HG03108 (cell line): ENCODE data around the gene PPY.
"Not testable (repeated sequence)": the region's sequence is repeated elsewhere in the genome, so short reads cannot be mapped to it uniquely, and the experiment has no call there.

ENCODE experiments used
- ATAC-seq: cut with Tn5 transposase; IDR thresholded peaks from one replicate; pipeline ENCODE4 v1.9.1; 2021; ENCODE audit warnings: moderate library complexity; ENCODE audit not compliant: unreplicated experiment

The PPY gene

DNA sequence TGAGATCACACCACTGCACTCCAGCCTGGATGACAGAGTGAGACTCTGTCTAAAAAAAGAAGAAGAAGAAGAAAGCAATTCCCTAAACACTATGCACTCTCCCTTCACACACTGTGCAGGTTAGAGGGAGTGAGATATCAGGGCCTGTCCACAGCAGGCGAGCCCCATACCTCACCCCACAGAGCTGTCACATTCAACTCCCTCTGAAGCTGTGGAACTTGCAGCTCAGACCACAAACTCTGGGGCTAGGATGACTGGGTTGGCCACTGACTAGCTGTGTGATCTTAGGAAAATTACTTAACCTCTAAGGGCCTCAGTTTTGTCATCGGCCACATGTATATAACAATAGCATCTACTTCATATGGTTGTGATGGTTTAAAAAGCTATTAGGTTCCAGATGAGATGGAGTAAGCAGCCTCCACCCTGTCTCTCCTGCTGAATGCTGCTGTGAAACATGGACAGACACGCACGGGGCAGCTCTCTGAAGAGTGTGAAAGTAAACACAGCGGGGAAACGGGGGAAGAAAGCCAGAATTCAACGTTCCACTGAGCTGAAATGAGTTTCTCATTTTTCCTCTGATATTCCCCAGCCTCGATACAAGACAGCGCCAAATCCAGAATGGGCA, 25.1 kb upstream of the PPY start:
- no peak for ATAC-seq

DNA sequence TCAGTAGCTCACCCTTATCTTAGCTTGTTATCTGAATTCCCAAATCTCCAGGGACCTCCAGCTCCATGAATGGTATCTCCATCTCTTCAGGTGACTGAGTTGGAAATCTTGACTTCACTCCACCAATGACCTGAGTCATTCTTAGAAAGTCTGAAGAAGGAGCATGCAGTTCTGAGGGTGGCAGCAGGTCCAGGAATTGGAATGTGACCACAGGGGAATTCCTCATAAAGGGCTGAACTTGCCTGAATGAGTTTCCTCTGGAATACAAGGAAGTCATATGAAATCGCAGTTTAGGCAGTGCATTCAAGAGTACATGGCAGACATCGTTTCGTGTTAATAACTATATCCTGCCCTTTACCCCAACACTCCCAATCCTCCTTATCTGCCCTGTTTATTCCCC, 24.0 kb upstream of the PPY start:
- no peak for ATAC-seq

DNA sequence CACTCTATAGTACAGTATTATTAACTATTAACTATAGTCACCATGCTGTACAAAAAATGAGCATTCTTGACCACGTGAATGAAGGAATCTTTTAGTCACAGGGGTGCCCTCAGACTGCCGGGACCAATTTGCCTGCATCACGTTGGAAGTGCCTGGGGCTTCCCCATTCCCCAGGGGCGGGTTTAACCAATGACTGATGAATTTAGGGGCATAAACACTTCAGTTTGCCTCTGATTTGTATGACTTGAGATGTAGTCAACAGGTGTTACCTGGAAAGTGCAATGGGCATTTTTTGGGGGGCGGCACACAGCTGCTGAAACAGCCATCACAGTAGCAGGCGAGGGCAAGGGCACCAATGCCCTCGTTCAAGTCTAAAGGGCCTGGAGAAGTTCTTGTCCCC, 20.2 kb upstream of the PPY start:
- ATAC-seq = no peak

DNA sequence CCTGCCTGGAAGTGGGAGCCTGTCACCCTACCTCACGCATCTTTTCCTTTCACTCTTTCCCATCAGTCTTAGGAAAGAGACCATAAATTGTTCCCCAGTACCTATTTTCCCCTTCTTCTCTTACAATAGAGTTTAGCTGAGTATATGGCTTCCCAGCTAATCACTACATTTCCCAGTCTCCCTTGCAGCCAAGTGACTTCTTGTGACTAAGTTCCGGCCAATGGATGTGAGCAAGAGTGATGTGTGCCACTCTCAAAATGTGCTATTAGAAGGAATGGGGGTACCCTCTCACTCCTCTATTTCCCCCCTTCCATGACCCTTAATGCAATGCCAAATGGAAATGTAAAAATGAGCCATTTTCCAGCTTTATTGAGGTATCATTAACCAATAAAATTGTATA, 19.7 kb upstream of the PPY start:
- ATAC-seq = no peak

DNA sequence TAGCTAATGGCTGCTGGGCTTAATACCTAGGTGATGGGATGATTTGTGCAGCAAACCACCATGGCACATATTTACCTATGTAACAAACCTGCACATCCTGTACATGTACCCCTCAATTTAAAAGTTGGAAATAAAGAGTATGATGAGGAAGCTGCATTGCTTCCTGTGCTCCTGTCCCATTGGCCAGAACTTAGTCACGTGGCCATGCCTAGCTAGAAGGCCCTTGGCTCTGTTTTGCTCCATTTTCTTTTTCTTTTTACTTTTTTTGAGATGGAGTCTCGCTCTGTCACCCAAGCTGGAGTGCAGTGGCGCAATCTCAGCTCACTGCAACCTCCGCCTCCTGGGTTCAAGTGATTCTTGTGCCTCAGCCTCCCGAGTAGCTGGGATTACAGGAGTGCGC, 19.0 kb upstream of the PPY start:
- ATAC-seq = not testable (repeated sequence)

DNA sequence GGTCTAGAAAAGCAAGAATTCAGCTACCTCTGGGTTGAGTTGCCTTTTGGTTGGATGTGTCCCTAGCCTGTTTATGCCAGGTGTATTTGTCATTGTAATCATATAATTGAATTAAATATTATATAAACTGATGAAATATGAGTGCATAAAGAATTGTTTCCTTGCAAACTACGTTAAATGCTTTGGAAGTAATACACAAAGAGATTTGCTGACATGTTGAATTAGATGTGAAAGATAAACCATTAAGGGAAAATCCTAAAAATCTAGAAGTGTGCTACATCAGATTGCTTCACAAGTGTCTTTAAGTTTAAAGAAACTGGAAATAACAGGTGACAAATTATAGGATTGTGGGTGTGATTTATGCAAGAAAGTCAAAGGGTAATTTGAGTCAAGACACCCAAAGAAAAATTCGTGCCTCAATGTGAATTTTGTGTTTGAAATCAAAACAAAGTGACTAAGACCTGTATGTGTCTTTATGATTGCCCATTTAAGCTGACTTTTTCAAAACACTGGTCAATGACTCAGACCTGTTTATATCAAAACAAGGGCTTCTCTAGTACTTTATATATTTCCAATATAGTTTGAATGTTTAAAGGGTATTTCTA, 16.6 kb upstream of the PPY start:
- no peak for ATAC-seq

DNA sequence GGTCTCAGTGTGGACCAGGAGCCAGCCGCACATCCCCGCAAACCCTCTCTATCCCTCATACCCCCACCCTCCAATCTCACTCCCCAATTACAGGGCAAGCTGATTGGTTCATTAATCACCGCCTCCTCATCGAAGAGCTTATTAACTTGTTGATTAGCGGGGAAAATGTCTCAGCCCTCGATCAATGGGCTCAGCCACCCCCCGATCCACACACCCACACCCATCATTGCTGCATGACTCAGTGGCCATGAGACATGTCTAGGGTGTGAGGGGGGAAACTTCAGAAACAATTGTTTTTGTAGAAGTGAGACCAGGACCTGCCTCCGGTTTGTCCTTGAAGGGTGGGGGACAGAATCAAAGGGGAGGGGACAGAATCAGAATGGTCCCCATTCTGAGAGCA, 13.9 kb upstream of the PPY start:
- ATAC-seq = no peak

DNA sequence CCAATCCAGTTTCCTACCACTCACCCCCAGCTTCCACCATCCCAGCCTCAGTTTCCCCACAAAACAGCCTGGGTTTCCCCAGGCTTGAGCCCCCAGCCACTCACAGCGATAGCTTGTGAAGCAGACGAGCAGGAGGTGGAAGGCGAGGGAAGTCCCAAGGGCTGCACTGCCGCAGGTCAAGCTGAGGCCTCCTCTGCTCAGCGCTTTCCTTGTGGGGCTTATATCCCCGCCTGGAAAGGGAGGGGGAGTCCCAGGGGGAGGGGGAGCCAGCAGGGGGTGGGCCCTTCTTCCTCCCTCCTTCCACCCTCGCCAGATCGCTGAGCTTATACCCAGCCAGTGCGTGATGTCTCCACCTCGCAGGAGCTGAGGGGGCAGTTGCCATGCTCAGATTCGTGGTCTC, 11.5 kb upstream of the PPY start, which contains the start of gene PYY:
TSS of gene PYY (minus strand) at position 195 of the 400 bp plus-strand sequence. CDS start 457 bp downstream, outside the sequence.
- ATAC-seq = no peak

DNA sequence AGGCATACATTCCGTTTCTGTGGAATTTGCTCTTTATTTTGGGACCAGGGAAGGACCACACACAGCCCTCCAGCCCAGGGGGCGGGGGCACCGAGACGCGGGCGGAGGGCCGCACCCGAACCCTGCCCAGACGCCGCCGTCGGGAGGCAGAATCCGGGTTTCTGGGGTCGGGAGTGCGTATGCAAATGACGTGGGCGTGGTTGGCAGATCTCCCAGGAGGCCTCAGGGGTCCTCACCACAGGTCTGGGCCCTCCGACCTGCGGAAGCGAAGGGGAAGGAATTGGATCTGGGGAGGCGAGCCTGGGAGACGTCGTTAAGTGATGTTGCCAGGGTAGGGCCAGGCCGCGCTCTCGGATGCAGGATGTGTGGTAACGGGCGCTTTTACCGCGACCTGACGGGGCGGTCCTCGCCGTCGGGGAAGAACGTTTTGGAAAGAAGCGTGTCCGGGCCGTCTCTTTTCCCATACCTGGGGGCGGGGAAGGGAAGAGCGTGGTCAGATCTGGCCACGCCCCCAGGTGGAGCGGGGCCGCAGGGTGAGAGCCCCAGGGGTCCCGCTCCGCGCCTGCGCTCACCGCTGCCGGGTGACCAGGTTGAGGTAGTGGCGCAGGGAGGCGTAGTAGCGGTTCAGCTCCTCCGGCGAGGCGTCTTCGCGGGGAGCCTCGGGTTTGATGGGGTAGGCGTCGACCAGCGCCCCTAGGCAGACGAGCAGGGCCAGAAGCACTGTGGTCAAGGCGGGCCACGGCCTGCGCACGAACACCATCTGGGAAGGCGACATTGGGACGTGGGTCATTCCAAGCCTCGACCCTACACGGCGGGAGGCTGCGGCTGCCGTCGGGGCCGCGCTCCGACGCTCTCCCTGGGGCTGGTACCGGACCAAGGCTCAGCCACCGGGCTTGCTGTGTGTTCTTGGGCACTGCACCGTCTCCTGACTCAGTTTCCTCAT, 10.7 kb upstream of the PPY start:
- no peak for ATAC-seq

DNA sequence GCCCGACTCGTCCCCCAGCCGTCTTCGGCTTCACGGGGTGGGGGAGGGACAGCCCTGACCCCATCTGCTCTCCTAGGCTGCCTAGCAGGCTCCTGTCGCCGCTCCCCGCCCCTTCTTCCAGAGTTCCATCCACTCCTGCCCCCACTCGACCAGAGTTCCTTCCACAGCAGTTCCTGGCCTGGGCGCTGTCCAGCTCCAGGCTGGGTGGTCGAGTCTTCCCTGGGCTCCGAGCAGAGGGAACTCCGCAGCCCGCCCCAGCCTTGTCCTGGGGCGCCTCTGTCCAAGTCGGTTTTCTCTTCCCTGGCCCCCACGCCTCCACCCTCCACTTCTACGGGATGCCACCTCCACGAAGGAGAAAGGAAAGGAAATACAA, 10.1 kb upstream of the PPY start:
- ATAC-seq = no peak

DNA sequence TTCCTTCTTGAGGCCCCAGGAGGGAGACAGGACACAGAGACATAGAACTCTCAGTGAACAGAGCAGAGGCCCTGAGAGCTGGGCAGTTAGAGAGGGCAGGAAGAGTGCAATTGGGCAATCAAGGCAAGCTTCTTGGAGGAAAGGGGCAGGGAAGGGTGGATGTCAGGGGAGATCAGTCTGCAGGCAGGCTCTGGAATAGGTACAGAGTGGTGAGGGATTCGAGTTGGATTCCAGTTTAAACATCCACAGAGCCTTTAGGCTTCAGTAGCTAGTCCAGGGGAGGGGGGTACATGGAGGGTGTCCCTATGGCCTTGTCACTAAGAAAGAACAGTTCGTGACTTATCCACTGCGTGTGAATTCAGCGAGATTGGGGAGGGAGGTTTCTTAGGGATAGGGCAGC, 9.5 kb upstream of the PPY start:
- no peak for ATAC-seq

DNA sequence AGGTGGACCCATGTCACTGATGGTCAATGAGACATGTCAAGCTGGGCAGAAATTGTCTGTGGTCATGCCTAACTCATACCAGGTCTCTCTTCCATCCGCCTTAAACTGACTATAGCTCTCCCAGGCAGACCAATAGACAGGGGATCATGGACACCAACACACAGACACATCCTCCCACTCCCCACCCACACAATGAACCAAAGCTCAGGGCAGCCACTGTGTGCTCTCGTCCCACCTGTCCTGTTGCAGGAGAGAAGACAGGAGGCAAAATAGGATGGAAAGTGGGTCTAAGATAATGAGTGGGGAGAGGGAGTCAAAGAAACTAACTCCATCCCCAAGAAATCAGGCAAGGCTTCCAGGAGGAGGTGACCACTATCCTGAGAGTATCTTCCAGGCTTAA, 8.3 kb upstream of the PPY start:
- no peak for ATAC-seq

DNA sequence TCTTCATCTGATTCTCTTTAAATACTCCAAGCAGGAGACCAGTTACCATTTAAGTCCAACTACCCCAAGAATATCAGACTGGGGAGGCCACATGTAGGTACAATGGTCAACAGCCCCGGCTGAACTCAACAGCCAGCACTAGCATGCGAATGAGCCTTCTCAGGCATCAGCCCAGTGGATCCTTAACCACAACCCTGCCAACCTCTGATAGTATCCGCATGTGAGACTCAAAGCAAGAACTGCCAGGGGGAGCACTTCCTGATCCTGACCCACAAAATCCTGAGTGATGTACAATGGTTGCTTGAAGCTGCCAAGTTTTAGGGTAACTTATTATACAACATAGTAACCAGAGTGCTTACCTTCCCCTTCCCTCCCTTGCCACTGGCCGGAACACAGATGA, 7.5 kb upstream of the PPY start:
- ATAC-seq = no peak

DNA sequence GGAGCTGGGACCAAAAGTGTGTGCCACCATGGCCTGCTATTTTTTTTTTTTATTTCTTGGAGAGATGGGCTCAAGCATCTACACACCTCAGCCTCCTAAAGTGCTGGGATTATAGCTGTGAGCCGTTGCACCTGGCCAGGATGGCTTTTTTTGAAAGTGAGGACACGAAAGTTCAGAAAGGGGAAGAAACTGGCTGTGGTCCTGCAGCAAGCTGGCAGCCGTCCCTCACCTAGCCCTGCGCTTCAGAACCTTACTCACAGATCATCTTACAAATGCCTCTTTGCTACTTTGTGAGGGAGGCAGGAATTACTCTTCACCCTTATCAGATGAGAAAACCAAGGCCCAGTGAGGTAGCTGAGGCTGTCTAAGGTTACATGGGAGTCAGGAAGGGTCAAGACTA, 4.5 kb upstream of the PPY start:
- no peak for ATAC-seq

DNA sequence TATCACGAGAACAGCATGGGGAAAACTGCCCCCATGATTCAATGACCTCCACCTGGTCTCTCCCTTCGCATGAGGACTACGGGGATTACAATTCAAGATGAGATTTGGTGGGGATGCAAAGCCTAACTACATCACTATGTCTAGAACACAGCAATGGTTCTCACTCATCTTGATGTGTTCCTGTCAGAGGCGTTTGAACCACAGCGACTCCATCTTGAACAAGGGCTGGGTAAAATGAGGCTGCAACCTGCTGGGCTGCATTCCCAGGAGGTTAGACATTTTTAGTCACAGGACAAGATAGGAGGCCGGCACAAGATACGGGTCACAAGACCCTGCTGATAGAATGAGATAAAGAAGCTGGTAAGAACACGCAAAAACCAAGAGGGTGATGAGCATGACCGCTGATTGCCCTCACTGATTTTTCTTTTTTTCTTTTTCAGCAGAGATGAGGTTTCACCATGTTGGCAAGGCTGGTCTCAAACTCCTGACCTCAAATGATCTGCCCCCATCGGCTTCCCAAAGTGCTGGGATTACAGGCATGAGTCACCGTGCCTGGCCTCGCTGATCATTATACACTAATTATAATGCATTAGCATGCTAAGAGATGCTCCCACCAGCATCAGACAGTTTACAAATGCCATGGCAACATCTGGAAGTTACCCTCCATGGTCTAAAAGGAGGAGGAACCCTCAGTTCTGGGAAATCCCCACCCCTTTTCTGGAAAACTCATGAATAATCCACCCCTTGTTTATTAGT, 3.0 kb upstream of the PPY start:
- no peak for ATAC-seq

DNA sequence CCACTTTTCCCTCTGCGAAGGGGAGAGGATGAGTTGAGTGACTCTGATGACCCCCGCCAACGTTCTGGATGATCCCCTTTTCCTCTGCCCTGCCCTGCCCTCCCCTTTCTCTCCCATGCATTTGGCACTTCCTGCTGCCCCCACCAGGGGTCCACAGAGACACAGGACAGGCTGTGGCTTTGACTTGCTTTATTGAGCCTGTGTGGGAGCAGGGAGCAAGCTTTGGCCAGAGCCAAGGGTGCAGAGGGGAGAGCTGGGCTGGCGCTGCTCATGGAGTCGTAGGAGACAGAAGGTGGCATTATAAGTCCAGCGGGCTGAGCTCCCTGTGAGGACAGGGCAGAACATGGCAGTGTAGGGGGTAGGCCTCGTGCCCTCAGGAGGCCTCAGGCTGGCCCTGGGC, 1.6 kb downstream of the PPY start:
- ATAC-seq = no peak

DNA sequence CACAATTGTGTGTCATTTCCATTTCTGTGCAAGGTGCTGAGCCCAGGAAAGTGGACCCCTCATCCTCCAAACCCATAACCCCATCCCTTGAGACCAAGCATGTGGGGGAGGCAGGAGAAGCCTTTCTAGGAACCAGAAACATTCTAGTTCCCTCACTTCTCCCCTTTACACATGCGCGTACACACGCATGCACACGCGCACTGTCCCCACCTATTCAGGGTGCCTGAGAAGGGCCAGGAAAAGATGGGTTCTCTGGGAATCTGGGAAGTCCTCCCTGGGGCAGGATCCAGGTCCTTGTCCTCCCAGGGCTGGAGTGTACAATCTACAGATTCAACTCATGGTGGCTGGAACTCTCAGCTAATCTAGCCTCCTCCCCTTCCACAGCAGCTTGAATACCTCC, 2.4 kb downstream of the PPY start:
- no peak for ATAC-seq

DNA sequence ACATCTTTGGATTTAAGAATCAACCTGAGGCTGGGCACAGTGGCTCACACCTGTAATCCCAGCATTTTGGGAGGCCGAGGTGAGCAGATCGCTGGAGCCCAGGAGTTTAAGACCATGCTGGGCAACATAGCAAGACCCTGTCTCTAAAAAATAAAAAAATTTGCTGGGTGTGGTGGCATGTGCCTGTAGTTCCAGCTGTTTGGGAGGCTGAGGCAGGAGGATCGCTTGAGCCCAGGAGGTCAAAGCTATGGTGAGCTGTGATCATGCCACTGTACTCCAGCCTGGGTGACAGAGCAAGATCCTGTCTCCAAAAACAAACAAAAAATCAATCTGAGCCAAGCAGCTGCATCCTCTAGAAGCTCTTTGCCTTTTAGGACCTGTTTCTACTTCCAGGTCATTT, 2.8 kb downstream of the PPY start:
- not testable (repeated sequence) for ATAC-seq

DNA sequence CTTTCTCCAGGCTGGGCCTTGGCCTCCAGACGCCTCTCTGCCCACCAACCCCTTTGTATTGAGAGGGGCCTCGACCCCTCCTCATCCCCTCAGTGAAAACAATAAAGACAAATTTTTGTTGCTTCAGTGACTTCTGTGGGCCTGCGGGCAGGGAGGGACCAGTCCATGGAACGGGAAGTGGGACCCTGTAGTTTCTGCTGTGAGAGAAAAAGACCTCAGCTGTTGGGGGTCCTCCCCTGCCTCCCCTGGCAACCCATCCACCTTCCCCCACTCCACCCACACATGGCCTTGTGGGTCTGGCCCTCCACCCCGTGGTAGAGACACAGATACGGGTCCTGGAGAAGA, 3.5 kb downstream of the PPY start:
- no peak for ATAC-seq

DNA sequence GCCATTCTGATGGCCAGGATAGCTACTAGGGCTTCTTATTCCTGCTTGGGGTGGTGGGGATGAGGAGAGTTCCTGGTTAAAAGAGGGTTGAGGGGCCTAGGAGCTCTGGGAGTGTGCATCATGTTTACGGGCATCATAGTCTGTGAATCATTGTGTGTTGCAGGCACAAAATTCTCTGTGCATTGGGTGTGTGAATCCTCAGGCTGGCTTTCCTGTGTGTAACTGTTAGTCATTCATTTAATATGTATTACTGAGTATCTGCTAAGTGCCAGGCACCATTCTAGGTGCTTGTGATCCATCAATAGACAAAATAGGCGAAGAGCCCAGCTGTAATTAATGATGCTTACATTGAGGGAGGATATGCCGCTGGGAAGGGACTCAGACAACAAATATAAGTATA, 5.8 kb downstream of the PPY start:
- ATAC-seq = no peak

DNA sequence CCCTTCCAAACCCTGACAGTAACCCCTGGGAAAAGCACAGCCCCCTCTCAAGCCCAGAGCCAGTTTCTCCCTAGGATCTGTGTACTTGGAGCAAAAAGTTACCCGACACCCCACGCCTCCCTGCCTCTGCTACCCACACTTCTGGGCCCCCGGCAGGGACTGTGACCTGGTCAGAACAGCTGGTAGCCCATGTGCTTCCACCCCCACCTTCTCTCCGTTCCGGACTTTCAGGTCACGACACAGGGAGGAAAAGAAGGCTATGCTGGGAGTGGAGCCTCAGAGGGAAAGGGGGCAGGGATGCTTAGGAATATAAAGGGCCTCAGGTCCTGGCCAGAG, 6.4 kb downstream of the PPY start:
- no peak for ATAC-seq
